Spleen (tissue), 11 donors: ENCODE data around the gene ITPKB. TPM values are rescaled to one million over a fixed set of nuclear protein-coding genes. Genes with fewer than 3 reads are reported as not detected.
"Not testable (repeated sequence)": the region's sequence is repeated elsewhere in the genome, so short reads cannot be mapped to it uniquely, and the experiment has no call there.

Experiments used
- DNase-seq: peaks from one replicate; pipeline ENCODE4 v3.0.0-alpha.2; 2020
- H3K27ac ChIP-seq, 8 donors: fragments of 200-600 bp; sonication (generic) in 7 of 8; 1 replicate in 4 of 8; 2 replicates in 4 of 8; pipeline versions ENCODE4 v1.5.0 to v1.8.0; 2016 to 2021; ENCODE audit warnings: inconsistent platforms in 4 of 8, mild to moderate bottlenecking in 4 of 8, moderate library complexity in 1 of 8
- H3K27me3 ChIP-seq, 7 donors: fragments of 200-600 bp; sonication (generic) in 6 of 7; replicated peaks in 1 of 7; 1 replicate in 4 of 7; 2 replicates in 3 of 7; pipeline versions ENCODE4 v1.5.0 to v1.8.0; 2016 to 2021; ENCODE audit warnings: inconsistent platforms in 3 of 7, mild to moderate bottlenecking in 1 of 7
- H3K36me3 ChIP-seq, 6 donors: fragments of 200-600 bp; sonication (generic) in 5 of 6; 1 replicate in 4 of 6; 2 replicates in 2 of 6; pipeline versions ENCODE4 v1.5.0 to v1.8.0; 2016 to 2021; ENCODE audit warnings: inconsistent platforms in 2 of 6
- H3K4me1 ChIP-seq, 6 donors: fragments of 200-600 bp; sonication (generic) in 5 of 6; 1 replicate in 3 of 6; 2 replicates in 3 of 6; pipeline versions ENCODE4 v1.5.0 to v1.8.0; 2016 to 2021; ENCODE audit warnings: inconsistent platforms in 3 of 6
- H3K4me3 ChIP-seq, 8 donors: fragments of 200-600 bp; sonication (generic) in 7 of 8; 1 replicate in 4 of 8; 2 replicates in 4 of 8; pipeline versions ENCODE4 v1.5.0 to v1.8.0; 2016 to 2021; ENCODE audit warnings: inconsistent platforms in 4 of 8, mild to moderate bottlenecking in 4 of 8, moderate library complexity in 2 of 8
- H3K9me3 ChIP-seq, 8 donors: fragments of 200-600 bp; sonication (generic) in 7 of 8; 1 replicate in 4 of 8; 2 replicates in 4 of 8; pipeline versions ENCODE4 v1.5.0 to v1.8.0; 2016 to 2021; ENCODE audit warnings: inconsistent platforms in 4 of 8
- CTCF ChIP-seq, 11 experiments: fragments of 200-600 bp in 7 of 11; fragments of 450-650 bp in 4 of 11; sonication (generic) in 4 of 11; IDR thresholded peaks in 8 of 11; conservative IDR thresholded peaks in 3 of 11; 1 replicate in 7 of 11; 2 replicates in 4 of 11; pipeline versions ENCODE4 v1.4.0 to v1.8.0; 2016 to 2021; ENCODE audit warnings: antibody characterized with exemption in 11 of 11, inconsistent platforms in 4 of 11, mild to moderate bottlenecking in 1 of 11
- POLR2A ChIP-seq, 3 donors: fragments of 450-650 bp; IDR thresholded peaks; one replicate each; pipeline ENCODE4 v1.5.1; 2017; ENCODE audit warnings: antibody characterized with exemption in 3 of 3, mild to moderate bottlenecking in 1 of 3
- POLR2AphosphoS5 ChIP-seq, 3 donors: sonication (generic); formaldehyde crosslinking; IDR thresholded peaks; one replicate each; pipeline ENCODE4 v1.5.1; 2017; ENCODE audit warnings: antibody characterized with exemption in 3 of 3
- WGBS, 5 donors: extraction: QIAGEN DNeasy Blood & Tissue Kit in 3 of 5; methylation state at CpG; one replicate each; pipeline versions ENCODE4 v1.1.5 to v1.1.7; 2013 to 2018; 5-methylcytosine and 5-hydroxymethylcytosine counted together
- intact Hi-C: fragments of 100-400 bp; cut with DNase I; formaldehyde crosslinking; loops from one replicate; pipeline ENCODE4 v1.15.0; 2023; ENCODE audit warnings: low total_unique reads
- polyA plus RNA-seq, 3 donors: library from polyadenylated mRNA; stranded (reverse); fragments of 200-250 nt; gene quantifications; one replicate each; pipeline ENCODE4 v1.2.1, GENCODE V29; 2013
- total RNA-seq, 7 donors: library from RNA; depleted of rRNA in 3 of 7; stranded (reverse); fragments of >200 nt in 3 of 7; fragmentation: NEBNext Ultra II Directional in 4 of 7; extraction: Animal tissue kit (Norgen Biotek cat#: 25700) in 4 of 7; gene quantifications; one replicate each; pipeline versions ENCODE4 v1.1.0 to v1.2.1, GENCODE V29; 2016 to 2021
- donor health status: healthy with polysubstance abuse.
- donor health status: DM: no; HTN: no; CAD: no; lungs with moderate emphysema.
- donor health status: DM: no; HTN: no; CAD: no.
- donor health status: Bipolar disorder and iron deficiency.
- donor health status: healthy.
- donor health status: DM: no; HTN: no; CAD: no.
- donor health status: DM: yes; HTN: yes; CAD: no.

The ITPKB gene
- total and polyA plus RNA-seq, 10 donors, result 8.5 to 74.6 (median 59.6) TPM

GRCh38 chr1:226751214-226751613, 12.1 kb upstream of the ITPKB start:
- Histone ChIP-seq H3K9me3 (no peaks in the 10 kb centered on the region), H3K27me3 (no peaks in the 10 kb centered on the region), H3K36me3 (no peaks in the 10 kb centered on the region), H3K27ac (no peak overlapping the region), H3K4me3 (no peak overlapping the region), H3K4me1 (peaks cover 0 to 10% (median 0%) of the 10 kb centered on the region in 6 donors)
- 85 to 98% (median 96%) methylated on average over 2 of the region's 2 CpGs for WGBS, 5 donors
- no peak for DNase-seq
- TF ChIP-seq CTCF (IDR thresholded peaks at IDR 0.05 in 8 of 11, conservative IDR thresholded peaks at IDR 0.05 in 3 of 11), result no peak
- no peak for TF ChIP-seq POLR2A (IDR thresholded peaks at IDR 0.05)
- TF ChIP-seq POLR2AphosphoS5 (IDR thresholded peaks at IDR 0.05), result no peak
- intact Hi-C loops, result no loop called here

DNA sequence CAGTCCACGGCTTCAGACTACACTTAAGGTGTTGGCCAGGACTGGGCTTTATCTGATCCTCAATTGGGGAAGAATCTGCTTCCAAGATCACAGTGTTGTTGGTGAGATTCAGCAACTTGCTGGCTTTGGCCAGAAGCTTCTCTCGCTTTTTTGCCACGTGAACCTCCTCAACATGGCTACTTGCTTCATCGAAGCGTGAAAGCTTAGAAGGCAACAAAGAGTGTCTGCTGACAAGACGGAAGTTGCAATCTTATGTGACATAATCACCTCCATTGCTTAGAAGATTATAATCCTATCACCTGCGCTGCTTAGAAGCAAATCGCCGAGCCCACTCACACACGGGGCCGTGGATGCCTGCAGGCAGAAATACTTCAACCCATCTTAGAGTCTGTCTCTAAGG, 10.4 kb upstream of the ITPKB start:
- WGBS, 5 donors, result 80 to 88% (median 83%) methylated on average over 11 of the region's 11 CpGs
- Histone ChIP-seq H3K4me3 (no peak overlapping the region), H3K27me3 (no peaks in the 10 kb centered on the region), H3K9me3 (no peaks in the 10 kb centered on the region), H3K36me3 (no peaks in the 10 kb centered on the region), H3K27ac (no peak overlapping the region), H3K4me1 (peaks cover 0 to 10% (median 0%) of the 10 kb centered on the region in 6 donors)
- intact Hi-C loops, result no loop called here
- no peak for DNase-seq
- TF ChIP-seq POLR2AphosphoS5 (IDR thresholded peaks at IDR 0.05), result no peak
- TF ChIP-seq POLR2A (IDR thresholded peaks at IDR 0.05), result no peak
- TF ChIP-seq CTCF (IDR thresholded peaks at IDR 0.05 in 8 of 11, conservative IDR thresholded peaks at IDR 0.05 in 3 of 11), result no peak

DNA sequence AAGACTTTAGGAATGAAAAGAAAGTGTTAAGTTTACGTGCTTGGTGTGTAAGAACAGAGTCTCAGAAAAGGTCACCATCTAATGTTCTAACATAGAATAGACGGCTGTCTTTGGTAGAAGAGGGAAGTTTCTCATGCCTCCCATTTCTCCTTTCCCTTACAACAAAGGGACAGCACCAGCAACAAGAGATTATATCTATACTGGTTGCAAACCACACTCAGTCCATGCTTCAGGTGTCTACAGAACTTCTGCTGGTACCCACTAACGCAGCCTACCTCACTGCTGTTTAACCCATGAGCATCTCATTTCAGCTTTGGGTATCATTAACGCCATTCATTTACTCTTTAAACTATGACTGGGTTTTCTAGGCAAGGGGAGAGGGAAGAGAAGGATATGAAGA, 9.2 kb upstream of the ITPKB start:
- intact Hi-C loops, result no loop called here

DNA sequence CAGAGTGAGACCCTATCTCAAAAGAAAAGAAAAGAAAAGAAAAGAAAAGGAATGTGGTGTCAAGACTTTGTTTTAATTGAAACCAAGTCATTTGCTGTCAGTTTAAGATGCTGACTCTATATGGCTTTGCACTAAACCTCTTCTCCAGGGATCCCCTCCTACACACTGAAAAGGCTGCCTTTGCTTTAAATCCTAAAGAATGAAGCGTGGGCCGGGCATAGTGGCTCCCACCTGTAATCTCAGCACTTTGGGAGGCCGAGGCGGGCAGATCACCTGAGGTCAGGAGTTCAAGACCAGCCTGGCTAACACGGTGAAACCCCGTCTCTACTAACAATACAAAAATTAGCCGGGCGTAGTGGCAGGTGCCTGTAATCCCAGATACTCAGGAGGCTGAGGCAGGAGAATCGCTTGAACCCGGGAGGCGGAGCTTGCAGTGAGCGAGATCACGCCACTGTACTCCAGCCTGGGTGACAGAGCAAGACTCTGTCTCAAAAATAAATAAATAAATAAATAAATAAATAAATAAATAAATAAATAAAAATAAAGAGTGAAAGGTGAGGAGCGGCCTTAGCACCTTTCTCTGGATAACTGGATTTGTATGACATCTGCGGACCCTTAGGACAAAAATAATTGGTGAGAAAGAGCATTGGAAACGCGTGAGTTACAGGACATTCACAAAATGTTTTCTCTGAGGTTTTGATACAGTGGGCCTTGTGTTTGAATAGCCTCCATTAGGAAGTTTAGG, 8.6 kb upstream of the ITPKB start:
- H3K27ac ChIP-seq, H3K4me3 ChIP-seq, DNase-seq, H3K9me3 ChIP-seq, H3K27me3 ChIP-seq, intact Hi-C loops, H3K4me1 ChIP-seq, H3K36me3 ChIP-seq: not testable (repeated sequence)
- 94 to 98% (median 96%) methylated on average over 17 of the region's 17 CpGs for WGBS, 5 donors

More for the DNA sequence above, 9.2 kb upstream of the ITPKB start:
- TF ChIP-seq POLR2AphosphoS5 (IDR thresholded peaks at IDR 0.05) (no peak), CTCF (IDR thresholded peaks at IDR 0.05 in 8 of 11, conservative IDR thresholded peaks at IDR 0.05 in 3 of 11) (no peak), POLR2A (IDR thresholded peaks at IDR 0.05) (no peak)
- H3K27me3 ChIP-seq, result no peaks in the 10 kb centered on the region
- WGBS, 5 donors, result 66 to 72% (median 71%) methylated on average over 4 of the region's 4 CpGs
- H3K27ac ChIP-seq, result no peak overlapping the region
- no peaks in the 10 kb centered on the region for H3K36me3 ChIP-seq
- H3K4me3 ChIP-seq, result no peak overlapping the region
- peaks cover 0 to 2% (median 0%) of the 10 kb centered on the region in 8 donors for H3K9me3 ChIP-seq
- no peak for DNase-seq
- H3K4me1 ChIP-seq, result peaks cover 0 to 6% (median 0%) of the 10 kb centered on the region in 6 donors
